HG03025 (cell line): ENCODE data around the gene KCNH1.
A peak's percentile ranks its signal among the peaks of the same experiment; 100 is the strongest.

Experiments
- ATAC-seq: cut with Tn5 transposase; IDR thresholded peaks from one replicate; pipeline ENCODE4 v1.9.1; 2021; ENCODE audit warnings: mild to moderate bottlenecking, moderate library complexity; ENCODE audit not compliant: unreplicated experiment, low FRiP score

The KCNH1 gene

DNA sequence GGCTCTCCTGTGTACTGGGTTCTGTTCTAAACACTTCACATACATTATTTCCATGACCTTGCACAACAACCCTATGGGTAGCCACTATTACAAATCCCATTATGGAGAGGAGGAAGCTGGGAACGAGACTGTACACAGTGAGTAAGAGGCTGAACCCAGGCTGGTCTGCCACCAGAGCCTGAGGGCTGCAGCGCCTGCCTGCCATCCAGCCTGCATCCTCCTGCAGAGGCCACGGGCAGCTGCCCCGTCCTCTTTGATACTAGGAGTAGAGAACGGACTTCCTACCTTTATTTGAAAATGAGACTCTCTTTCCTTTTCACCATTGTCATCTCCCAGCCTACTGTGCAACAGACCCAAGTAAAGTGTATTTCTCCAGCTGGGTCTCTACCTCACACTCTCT, 435.3 kb downstream of the KCNH1 start:
- no peak for ATAC-seq

DNA sequence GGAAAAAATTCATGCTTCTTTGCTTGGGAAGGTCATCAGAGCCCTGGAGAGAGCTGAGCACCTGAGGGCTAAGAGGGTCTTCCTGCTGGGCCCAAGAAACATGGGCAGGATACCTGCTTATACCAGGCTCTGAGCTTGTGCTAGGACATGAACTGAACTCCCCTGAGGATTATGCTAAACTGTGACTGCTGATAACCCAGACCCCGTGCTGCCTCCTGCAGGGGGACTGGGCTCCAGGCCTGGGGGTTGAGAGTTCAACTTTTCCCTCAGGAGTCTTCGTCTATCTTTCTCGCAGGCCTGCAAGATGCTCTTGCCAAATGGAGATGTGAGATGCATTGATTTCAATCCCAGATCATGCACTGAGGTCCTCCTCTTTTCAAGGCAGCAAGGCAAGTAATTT, 436.8 kb downstream of the KCNH1 start:
- no peak for ATAC-seq

DNA sequence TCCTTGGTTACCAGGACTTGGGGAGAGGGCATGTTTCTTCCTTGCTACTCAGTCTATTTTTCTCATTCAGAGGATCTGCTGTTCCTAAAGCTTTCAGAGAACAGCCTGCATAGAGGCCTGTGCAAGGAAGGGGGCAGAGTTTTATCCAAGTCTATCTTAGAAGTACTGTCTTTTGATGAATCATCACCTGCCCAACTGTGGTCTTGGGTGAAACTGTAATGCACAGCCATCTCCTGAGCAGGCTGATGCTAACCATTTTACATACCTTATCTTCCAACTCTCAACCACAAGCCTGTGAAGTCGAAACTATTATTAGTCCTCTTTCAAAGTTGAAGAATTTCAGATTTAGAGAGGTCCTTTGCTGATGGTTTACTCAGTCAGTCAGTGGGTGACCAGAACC, 437.2 kb downstream of the KCNH1 start:
- ATAC-seq = peak; percentile 95

DNA sequence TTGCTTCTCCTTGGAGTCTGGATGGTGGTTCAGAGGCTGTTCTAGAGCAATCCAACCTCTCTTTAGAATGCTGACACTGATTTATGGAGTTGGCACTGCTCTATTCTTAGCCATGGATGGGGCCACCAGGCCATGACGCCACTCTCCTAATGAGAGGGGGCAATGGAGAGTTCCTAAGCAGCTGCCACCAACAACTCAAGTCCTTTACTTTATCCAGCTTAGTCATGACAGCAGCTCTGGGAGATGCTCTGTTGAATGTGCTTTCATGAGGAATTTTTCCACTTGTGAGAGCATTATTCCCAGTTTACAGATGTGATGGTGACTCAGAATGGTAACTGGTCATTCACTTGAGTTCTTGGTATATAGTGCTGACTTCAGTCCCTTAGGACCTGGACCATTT, 438.9 kb downstream of the KCNH1 start:
- ATAC-seq = no peak

DNA sequence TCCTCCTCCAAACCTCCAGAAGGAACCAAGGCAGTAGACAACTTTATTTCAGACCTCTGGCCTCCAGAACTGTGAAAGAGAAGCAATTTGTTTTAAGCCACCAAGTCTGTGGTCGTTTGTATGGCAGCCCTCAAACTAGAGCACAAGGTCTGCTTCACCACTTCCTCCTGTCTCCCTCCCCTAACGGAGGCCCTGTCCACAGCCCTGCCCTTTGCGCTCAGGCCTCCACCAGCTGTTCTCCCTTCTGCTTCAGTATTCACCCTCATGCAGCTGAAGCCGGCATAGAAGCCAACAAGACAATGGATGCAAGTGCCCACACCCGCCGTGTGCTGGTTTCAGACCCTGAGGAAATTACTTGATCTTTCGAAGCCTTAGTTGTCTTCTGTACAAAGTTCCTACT, 441.2 kb downstream of the KCNH1 start:
- ATAC-seq = peak; percentile 47

DNA sequence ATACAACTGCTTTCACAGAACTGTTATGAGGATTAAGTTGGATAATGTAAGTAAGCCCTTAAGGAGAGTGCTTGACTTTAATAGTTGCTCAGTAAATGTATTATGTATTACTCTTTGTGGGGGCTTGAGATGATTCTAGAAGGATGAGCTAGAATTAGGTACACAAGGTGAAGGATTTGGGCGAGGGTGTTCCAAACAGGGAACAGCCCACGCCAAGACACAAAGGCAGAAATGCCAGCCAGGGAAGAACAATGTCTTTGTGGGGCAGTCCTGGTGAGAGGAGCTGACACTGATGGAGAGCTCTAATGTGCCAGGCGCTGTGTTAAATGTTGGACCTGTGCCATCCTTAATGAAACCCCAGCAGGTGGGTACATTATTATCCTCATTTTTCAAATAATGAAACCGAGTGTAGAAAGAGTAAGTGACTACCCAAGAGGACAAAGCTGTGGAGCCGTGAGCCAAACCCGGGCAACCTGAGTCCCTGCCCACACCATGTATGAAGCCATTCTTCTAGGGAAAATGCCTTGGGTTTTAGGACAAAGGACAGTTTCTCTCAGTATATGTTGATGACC, 442.8 kb downstream of the KCNH1 start:
- no peak for ATAC-seq

DNA sequence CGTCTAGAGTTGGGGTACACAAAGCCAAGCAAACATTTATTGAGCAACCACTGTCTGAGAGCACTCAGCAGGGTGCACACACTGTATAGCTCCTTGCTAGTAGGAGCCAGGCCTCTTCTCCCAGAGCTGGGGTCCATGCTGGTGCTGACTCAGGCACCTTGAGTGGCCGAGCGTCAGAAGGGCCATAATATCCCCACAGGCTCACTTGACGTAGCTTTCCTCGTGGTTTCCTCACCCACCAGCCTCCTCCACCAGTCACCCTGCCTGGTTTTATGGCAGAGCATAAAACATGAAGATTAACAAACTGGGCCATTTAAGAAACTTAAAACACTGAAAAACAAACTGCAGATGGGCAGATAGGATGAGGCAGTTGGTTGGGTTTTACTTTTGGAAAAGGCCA, 443.7 kb downstream of the KCNH1 start:
- no peak for ATAC-seq

DNA sequence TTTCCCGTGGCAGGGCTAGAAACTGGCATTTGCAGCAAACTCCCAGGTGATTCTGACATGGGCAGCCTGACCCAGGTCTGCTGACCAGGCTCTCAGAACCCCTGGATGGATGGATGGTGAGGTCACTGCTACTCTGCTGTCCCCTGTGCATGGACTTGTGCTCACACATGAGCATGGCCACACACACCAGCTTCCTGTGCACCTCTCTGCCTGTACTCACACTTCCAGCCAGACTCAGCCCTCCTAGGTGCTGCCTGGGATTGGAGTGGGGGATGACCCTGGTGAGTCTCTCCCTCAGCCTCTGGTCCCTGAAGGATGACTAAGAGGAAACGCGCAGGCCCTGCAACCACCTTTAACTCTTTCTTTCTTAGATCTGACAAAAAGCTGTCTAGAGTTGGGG, 444.1 kb downstream of the KCNH1 start:
- ATAC-seq = no peak

DNA sequence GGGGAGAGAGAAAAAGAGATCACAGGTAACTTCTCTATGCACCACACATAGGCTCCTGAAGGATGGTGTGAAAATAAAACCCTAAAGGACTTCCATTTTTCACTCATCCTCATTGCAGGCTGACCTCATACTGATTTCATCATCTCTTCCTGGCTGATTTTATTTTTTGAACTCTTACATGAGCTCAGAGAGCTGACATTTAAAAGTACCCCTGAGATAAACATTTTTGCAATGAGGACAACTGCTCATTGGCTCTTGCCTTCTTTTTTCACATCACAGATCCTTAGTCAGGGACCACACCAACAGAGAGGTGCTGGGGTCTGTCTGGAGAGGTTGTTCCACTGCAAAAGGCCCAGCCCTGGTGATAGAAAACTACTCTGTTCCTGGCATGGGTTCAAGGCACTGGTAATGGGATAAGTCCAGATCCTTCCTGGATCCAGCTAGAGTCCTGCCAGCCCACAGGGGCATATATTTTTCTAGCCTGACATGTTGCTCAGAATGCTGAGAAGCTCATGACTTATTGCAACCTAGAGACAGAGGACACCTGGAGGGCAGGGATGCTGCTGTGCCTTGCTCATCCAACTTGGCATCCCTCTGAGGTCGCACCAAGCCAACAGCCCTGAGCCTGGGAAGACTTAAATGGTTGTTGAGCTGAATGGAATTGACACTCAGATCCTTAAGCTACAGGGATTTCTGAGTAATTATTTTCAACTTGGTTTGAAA, 445.3 kb downstream of the KCNH1 start:
- no peak for ATAC-seq

DNA sequence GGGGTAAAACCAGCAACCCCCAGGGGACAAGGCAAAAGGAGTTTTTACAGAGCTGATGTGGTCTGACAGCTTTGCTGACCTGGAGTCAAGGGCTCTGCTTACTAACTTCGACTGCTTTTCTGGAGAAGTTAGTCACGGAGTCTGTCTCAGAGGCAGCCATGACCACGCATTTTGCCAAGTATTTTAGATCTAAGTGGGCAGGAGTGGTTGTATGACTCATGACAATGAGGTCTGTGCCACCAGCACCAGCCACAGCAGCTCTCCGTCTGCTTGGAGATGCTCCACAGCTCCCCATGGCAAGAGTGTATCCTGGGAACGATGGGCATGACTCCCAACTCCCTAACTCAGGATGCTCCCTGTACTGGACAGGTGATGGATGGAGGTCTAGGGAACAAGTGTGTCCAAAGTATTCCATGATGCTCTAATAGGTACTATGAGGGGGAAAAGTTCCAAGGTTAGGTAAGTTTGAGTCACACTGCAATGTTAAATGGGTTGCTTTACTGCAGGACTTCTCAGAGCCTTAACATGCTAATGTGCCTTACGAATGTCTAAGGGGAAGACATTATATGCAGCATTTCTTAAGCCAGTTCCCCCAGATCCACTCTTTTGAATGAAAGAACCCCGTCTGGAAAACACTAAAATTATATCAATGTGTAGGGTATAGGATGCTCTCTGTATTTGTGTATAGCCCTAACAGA, 446.2 kb downstream of the KCNH1 start:
- no peak for ATAC-seq

DNA sequence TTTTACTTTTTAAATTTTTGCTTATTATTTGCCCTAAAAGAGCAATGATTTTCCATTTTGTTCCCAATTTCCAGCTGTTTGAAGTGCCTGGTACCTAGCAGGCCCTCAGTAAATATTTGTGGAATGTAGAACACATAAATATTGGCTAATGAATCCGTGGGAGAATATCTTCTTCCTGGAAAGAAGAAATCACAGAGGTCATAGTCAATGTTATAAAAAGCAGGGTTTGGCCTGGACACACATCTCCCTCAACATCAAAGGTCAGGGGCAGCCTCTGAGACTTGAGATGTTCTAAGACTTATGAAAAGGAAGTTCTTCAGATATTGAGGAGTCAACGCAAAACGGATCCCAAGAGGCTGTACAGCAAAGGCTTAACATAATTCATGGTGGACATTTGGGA, 447.1 kb downstream of the KCNH1 start:
- ATAC-seq = no peak

DNA sequence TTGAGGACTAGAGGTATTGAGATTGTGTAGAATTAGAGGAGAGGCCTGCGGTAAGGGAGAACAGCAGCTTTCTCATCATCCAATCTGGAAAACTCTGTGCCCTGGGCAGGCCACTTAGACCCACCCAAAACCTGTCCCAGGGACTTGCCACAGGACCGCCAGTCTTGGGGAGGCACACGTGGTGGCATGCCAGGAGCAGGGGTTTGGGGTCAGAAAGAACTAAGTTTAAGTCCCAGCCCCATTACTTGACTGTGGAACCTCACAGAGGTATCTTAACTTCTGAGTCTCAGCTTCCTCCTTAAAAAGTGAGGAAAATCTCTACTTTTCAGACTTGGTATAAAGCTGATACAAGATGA, 448.7 kb downstream of the KCNH1 start:
- no peak for ATAC-seq

DNA sequence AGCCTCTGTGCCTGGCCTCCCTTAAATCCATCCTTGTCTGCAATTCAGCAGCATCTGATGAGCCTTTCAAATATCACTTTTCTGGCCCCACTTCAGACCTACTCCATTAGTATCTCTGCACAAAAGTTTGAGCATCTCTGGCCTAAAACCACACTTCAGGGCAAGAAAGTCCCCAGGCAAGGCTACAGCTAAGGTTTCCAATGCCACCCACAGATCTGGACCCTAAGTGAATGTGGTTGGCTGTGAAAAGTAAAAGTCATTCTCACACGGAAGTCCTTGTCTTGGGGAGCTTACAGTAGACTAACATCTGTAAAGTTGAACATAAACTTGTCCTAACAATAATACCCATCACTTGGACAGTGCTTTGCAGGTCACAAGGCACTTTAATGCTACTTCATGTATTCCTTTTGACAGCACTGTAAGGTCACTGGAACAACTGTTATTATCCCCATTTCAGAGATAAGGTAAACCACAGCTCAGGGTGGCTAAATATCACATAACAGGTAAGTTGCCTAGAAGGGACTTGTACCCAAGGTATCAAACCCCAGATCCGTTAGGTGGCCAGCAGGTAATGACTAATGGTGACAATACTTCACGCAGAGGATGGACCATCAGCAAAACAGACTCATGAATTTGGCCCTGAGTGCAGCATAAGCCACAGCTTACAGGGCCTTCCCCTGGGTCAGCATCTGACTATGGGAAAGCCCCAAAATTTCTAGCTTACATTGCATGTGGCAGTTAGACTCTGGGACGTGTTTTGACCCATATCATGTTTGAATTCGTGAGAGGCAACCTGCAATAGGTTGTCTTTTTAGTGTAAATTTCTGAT, 449.3 kb downstream of the KCNH1 start:
- ATAC-seq = peak; percentile 84

DNA sequence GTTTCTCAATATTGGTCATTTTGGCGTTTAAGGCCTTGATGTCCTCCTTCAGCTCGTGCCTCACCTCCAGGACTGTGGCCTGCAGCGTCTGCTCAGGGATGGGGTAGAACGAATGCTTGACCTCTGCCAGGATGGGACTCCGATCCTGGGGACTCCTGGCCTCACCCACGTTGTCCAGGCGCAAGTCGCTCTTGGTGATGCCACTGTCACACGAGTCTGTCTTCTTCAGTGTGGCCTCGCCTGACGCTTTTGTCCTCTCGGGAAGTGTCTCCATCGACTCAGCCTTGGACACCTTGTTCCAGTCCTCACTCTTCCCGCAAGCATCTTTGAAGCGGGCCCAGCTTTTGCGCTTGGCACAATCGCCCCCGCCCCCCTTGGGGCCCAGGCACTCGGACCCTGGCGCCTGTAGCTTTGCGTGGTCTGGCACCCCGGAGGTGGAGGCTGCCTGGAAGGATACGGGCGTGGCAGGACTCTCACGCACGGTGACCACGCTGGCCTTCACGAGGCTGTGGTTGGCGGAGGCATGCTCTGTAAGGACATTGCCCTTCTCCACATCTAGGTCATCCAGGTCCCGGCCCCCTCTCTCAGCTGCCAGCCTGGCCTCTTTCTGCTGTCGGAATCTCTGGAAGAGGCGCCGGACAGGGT, 450.4 kb downstream of the KCNH1 start:
- ATAC-seq = no peak

DNA sequence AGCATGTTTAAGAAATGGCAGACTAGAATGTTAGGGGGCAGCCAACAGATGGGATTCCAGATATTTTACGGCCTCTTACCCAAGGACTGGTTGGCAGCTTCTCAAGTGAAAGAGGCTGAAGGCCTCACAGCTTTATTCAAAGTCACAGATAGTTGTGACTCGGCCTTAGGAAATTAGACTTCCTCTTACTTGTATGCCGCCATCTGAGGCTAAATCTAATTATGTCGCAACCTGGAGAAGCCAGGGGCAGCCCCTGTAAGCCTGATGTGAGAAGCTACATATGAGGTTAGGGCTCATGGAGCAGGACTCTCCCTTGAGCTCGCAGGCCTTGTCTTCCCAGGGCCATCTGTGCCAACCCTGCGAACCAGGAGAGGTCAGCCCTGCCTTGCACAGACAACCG, 452.8 kb downstream of the KCNH1 start:
- no peak for ATAC-seq

DNA sequence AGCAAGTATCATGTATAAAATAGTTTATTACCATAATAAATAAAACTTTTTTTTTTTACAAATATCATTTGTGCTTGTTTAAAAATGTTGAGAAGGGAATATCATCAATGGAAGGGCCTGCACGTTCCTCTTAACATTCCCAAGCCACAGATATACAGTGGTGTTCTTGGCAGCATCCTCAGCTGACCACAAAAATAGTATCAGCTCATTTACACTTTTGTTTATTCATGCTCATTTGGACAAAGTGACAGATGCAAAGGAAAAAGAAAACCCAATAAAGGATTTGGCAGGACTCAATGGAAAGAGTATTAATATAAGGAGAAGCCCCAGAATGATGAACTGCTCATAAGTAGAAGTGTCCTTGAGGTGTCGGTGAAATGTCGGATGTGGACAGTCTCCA, 455.6 kb downstream of the KCNH1 start:
- ATAC-seq = no peak

DNA sequence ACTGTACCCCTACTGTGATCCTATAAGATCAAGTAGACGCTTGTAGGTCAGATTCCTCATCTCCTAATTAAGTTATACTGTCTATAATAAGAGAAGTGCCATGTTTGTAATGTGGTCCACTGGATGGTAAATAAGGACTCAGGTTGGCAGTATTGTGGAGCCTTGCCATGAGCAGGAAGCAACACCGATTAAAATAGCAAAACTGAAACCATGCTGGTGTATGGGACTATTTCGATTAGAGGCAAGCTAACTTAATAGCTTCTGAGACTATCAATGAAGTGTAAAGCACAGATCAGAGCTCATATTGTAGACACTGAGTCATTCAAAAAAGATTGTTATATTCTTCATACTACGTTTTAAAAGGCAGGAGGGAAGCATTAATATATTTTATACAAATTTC, 456.4 kb downstream of the KCNH1 start:
- ATAC-seq = no peak

DNA sequence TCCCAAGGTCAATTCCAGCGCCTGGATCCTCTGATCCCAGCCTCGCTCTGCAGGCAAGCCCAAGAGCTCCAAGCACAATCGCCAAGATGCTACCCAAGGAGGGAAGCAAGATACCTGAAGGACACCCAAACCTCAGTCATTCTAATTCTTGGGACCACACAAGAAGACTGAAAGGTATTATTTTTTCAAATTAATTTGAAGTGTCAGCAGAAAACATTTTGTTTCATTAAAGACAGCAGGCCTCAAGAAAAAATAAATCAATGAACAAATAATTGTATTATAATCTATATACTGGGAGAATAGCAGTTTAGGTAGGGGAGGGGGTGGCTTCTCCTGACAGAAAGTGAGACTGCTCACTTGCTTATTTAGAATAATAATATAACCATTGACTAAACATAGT, 457.4 kb downstream of the KCNH1 start:
- ATAC-seq = no peak

DNA sequence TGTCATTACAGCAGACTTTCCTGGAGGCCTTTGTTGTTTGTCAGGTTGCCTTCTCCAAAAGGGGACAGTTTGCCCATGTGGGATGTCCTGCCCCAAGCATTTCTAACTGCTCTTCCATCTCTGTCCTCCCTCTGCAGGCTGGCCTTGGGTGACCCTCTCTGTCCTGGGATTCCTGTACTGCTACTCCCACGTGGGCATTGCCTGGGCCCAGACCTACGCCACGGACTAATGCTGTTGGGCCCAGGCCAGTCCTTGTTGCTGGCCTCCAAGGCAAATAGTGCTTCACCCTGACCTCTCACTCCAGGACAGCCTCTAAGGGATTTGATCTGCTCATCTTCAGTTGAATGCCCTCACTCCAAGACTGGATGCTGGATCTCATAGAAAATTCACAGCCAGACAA, 459.8 kb downstream of the KCNH1 start:
- no peak for ATAC-seq

DNA sequence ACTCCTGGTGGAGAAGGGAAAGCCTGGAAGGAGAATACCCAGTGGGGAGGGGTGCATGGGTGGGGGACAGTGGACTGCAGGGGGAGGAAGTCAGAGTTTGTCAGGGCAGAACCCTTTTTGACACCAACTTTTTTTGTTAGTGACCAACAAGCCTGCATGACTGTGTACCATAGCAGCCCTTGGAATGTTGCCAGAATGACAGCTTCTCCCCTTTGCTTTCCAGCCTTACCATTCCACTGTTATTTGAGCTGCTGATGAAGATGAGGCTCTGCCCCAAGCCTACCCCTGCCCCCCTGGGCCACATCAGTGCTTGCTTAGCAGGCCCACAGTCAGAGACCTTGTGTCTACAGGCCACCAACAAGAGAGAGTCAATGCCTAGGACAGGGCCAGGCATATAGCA, 464.0 kb downstream of the KCNH1 start:
- ATAC-seq = no peak
